LNCaP clone FGC (cell line): ENCODE results near the gene GNAT1.

Experiments used
- DNase-seq: peaks from one replicate; pipeline ENCODE4 v3.0.0-alpha.2; 2011; ENCODE audit warnings: low read depth
- H3K4me3 ChIP-seq: 2 replicates; pipeline ENCODE4 v1.5.1; 2011; ENCODE audit warnings: mild to moderate bottlenecking, low read depth, low read length, control low read depth
- TF ChIP-seq, protein P1 (sequence below): IDR thresholded peaks from 2 replicates; pipeline ENCODE4 v1.5.1; 2012; ENCODE audit warnings: mild to moderate bottlenecking; ENCODE audit not compliant: control insufficient read depth, insufficient read depth; ENCODE audit errors: extremely low read depth

The GNAT1 gene

GRCh38 chr3:50212971-50213370, 21.6 kb downstream of the GNAT1 start:
- no peak for DNase-seq
- TF ChIP-seq, protein P1, sequence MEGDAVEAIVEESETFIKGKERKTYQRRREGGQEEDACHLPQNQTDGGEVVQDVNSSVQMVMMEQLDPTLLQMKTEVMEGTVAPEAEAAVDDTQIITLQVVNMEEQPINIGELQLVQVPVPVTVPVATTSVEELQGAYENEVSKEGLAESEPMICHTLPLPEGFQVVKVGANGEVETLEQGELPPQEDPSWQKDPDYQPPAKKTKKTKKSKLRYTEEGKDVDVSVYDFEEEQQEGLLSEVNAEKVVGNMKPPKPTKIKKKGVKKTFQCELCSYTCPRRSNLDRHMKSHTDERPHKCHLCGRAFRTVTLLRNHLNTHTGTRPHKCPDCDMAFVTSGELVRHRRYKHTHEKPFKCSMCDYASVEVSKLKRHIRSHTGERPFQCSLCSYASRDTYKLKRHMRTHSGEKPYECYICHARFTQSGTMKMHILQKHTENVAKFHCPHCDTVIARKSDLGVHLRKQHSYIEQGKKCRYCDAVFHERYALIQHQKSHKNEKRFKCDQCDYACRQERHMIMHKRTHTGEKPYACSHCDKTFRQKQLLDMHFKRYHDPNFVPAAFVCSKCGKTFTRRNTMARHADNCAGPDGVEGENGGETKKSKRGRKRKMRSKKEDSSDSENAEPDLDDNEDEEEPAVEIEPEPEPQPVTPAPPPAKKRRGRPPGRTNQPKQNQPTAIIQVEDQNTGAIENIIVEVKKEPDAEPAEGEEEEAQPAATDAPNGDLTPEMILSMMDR = no peak
- H3K4me3 ChIP-seq = no peak overlapping the region

- TF ChIP-seq, protein P1 = no peak
- H3K4me3 ChIP-seq = no peak overlapping the region
- no peak for DNase-seq
These were observed 22.0 kb downstream of the GNAT1 start for GRCh38 chr3:50213373-50213772.

GRCh38 chr3:50214824-50215223, 23.4 kb downstream of the GNAT1 start:
- no peak for DNase-seq
- TF ChIP-seq, protein P1 = no peak
- H3K4me3 ChIP-seq = no peak overlapping the region

GRCh38 chr3:50215529-50215928, 24.1 kb downstream of the GNAT1 start:
- TF ChIP-seq, protein P1 = no peak
- no peak for DNase-seq
- no peak overlapping the region for H3K4me3 ChIP-seq

DNA sequence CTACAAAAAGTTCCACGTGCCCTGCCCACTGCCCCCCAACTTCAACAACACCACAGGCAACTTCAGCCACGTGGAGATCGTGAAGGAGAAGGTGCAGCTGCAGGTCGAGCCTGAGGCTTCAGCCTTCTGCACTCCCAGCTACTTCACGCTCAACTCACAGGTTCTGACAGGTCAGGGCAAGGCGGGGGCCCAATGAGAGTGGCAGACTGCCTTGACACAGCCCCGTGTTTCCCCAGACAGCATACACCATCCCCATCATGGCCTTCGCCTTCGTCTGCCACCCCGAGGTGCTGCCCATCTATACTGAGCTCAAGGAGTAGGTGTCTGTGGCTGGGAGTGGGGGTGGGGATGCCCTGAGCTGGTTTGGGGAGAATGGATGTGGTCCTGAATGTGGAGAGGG, 26.3 kb downstream of the GNAT1 start:
- TF ChIP-seq, protein P1 = no peak
- no peak for DNase-seq
- no peak overlapping the region for H3K4me3 ChIP-seq

DNA sequence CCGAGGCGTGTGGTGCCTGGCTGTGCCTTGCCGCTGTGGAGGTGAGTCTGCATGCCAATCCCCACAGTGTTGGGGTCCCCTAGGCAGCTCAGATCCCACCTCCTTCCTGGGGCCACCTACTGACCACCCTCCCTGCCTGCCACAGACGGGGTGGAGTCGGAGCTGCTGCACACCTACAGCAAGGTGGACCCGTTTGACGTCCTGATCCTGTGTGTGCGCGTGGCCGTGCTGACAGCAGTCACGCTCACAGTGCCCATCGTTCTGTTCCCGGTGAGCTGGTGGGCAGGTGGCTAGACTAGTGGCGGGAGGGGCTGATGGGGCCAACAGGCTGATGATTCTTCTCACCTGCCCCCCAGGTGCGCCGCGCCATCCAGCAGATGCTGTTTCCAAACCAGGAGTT, 27.0 kb downstream of the GNAT1 start:
- TF ChIP-seq, protein P1 = no peak
- H3K4me3 ChIP-seq = no peak overlapping the region
- DNase-seq = no peak

DNA sequence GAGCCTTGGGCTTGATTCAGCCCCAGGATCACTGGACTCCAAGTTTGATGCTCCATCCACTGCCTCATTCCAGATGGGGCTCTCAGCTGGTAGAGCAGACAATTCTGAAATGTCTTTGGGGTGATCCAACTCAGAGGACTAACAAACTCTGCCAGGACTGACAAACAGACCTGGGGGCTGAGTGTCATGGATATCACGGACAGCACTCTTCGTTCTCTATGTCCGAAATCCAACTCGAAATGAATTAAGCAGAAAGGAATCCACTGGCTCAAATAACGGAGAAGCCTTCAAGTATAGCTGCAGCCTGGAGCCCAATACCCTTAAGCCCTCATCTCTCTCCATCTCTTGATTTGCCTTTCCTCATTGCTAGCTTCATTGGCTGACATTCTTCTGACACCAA, 27.9 kb downstream of the GNAT1 start:
- H3K4me3 ChIP-seq = no peak overlapping the region
- DNase-seq = no peak
- TF ChIP-seq, protein P1 = no peak
